NB4 (cell line): Measurements from ENCODE around the gene KIAA1217.

ENCODE experiments used
- DNase-seq: peaks from one replicate; pipeline ENCODE4 v3.0.0; 2010; ENCODE audit warnings: low read depth
- H3K4me3 ChIP-seq: one replicate; pipeline ENCODE4 v1.5.1; 2011; ENCODE audit warnings: mild to moderate bottlenecking, low read depth, low read length, moderate library complexity
- CTCF ChIP-seq: IDR thresholded peaks from one replicate; pipeline ENCODE4 v1.5.1; 2012; ENCODE audit warnings: low read depth, low read length
- MAX ChIP-seq: IDR thresholded peaks from 2 replicates; pipeline ENCODE4 v1.6.1; 2011; ENCODE audit warnings: low read depth, low read length
- MYC ChIP-seq: IDR thresholded peaks from 2 replicates; pipeline ENCODE4 v1.6.1; 2011; ENCODE audit warnings: low read depth, low read length
- POLR2A ChIP-seq: IDR thresholded peaks from 2 replicates; pipeline ENCODE4 v1.6.1; 2011; ENCODE audit warnings: mild to moderate bottlenecking; ENCODE audit not compliant: insufficient read length; ENCODE audit errors: extremely low read depth

KIAA1217 gene

GRCh38 chr10:24575481-24576002 is 366.6 kb downstream of the KIAA1217 start:
- no peak for TF ChIP-seq MAX
- TF ChIP-seq CTCF, result no peak
- no peak for TF ChIP-seq POLR2A
- no peak for TF ChIP-seq MYC
- DNase-seq, result no peak
- H3K4me3 ChIP-seq, result no peak overlapping the region

GRCh38 chr10:24579448-24579847 is 370.5 kb downstream of the KIAA1217 start:
- no peak for DNase-seq
- H3K4me3 ChIP-seq, result no peak overlapping the region
- TF ChIP-seq POLR2A, result no peak
- TF ChIP-seq MYC, result no peak
- no peak for TF ChIP-seq MAX
- no peak for TF ChIP-seq CTCF

- TF ChIP-seq CTCF (no peak), POLR2A (no peak), MAX (no peak), MYC (no peak)
- DNase-seq, result no peak
- H3K4me3 ChIP-seq, result no peak overlapping the region
Observed at GRCh38 chr10:24579906-24580305, 371.0 kb downstream of the KIAA1217 start.

- H3K4me3 ChIP-seq, result no peak overlapping the region
- TF ChIP-seq MAX (no peak), MYC (no peak), POLR2A (no peak), CTCF (no peak)
- DNase-seq, result no peak
Observed at GRCh38 chr10:24589265-24589664, 380.3 kb downstream of the KIAA1217 start.

- TF ChIP-seq MYC, result no peak
- TF ChIP-seq POLR2A, result no peak
- TF ChIP-seq CTCF, result no peak
- no peak for TF ChIP-seq MAX
- no peak for DNase-seq
- no peak overlapping the region for H3K4me3 ChIP-seq
Observed at GRCh38 chr10:24590697-24591457, 381.9 kb downstream of the KIAA1217 start.
